MG63 (cell line): ENCODE results near the gene TRMT112. TPM values are rescaled to one million over a fixed set of nuclear protein-coding genes. Genes with fewer than 3 reads are reported as not detected.

Source experiments
- DNase-seq: peaks from one replicate; pipeline ENCODE4 v3.0.0-alpha.2; 2020
- H3K27me3 ChIP-seq: fragments of 250-450 bp; sonication (Bioruptor Pico); 2 replicates; pipeline ENCODE4 v1.5.1; 2020; ENCODE audit warnings: mild to moderate bottlenecking, moderate library complexity
- H3K36me3 ChIP-seq: fragments of 250-450 bp; sonication (Bioruptor Pico); 2 replicates; pipeline ENCODE4 v1.5.1; 2020; ENCODE audit warnings: mild to moderate bottlenecking, moderate library complexity
- H3K4me3 ChIP-seq: fragments of 250-450 bp; sonication (Bioruptor Pico); 2 replicates; pipeline ENCODE4 v1.5.1; 2020; ENCODE audit warnings: mild to moderate bottlenecking, moderate library complexity
- H3K9me3 ChIP-seq: fragments of 250-450 bp; sonication (Bioruptor Pico); 2 replicates; pipeline ENCODE4 v1.5.1; 2020; ENCODE audit warnings: mild to moderate bottlenecking, moderate library complexity
- total RNA-seq: library from RNA; depleted of rRNA; stranded (reverse); fragments of >200 nt; shearing (Covaris generic); gene quantifications from 2 replicates; pipeline ENCODE4 v1.2.3, GENCODE V29; 2014; ENCODE audit warnings: low replicate concordance; rRNA removed

The TRMT112 gene
- total RNA-seq: 356 and 508 TPM in 2 replicates

GRCh38 chr11:64317325-64317960, at the start of gene TRMT112:
TSS of gene TRMT112 (minus strand) at chr11:64317559. CDS start at chr11:64317526, 33 bp downstream.
- H3K9me3 ChIP-seq: no peaks in the 10 kb centered on the region
- peak; percentile 97 for DNase-seq
- H3K4me3 ChIP-seq: peak within 1 kb of the TSS; percentile 93
- no peaks in the 10 kb centered on the region for H3K27me3 ChIP-seq
- H3K36me3 ChIP-seq: peaks cover 37% of the 10 kb centered on the region

GRCh38 chr11:64366751-64367150, 49.4 kb upstream of the TRMT112 start:
- H3K27me3 ChIP-seq: no peaks in the 10 kb centered on the region
- H3K4me3 ChIP-seq: no peak overlapping the region
- peaks cover 41% of the 10 kb centered on the region for H3K36me3 ChIP-seq
- no peak for DNase-seq
- no peaks in the 10 kb centered on the region for H3K9me3 ChIP-seq

- no peak for DNase-seq
- peaks cover 55% of the 10 kb centered on the region for H3K36me3 ChIP-seq
- H3K4me3 ChIP-seq: no peak overlapping the region
Observed at GRCh38 chr11:64364911-64365310, 47.6 kb upstream of the TRMT112 start.

GRCh38 chr11:64364435-64364834, 47.1 kb upstream of the TRMT112 start:
- Histone ChIP-seq H3K27me3 (no peaks in the 10 kb centered on the region), H3K36me3 (peaks cover 55% of the 10 kb centered on the region)
- no peak for DNase-seq

More at GRCh38 chr11:64364911-64365310, 47.6 kb upstream of the TRMT112 start:
- Histone ChIP-seq H3K9me3 (no peaks in the 10 kb centered on the region), H3K27me3 (no peaks in the 10 kb centered on the region)

GRCh38 chr11:64362339-64362738, 45.0 kb upstream of the TRMT112 start:
- no peak for DNase-seq
- H3K4me3 ChIP-seq: no peak overlapping the region
- no peaks in the 10 kb centered on the region for H3K27me3 ChIP-seq
- H3K9me3 ChIP-seq: no peaks in the 10 kb centered on the region
- peaks cover 42% of the 10 kb centered on the region for H3K36me3 ChIP-seq

More at GRCh38 chr11:64364435-64364834, 47.1 kb upstream of the TRMT112 start:
- no peaks in the 10 kb centered on the region for H3K9me3 ChIP-seq
- no peak overlapping the region for H3K4me3 ChIP-seq

- H3K4me3 ChIP-seq: no peak overlapping the region
- no peaks in the 10 kb centered on the region for H3K27me3 ChIP-seq
- no peaks in the 10 kb centered on the region for H3K9me3 ChIP-seq
- H3K36me3 ChIP-seq: peaks cover 38% of the 10 kb centered on the region
- no peak for DNase-seq
Observed at GRCh38 chr11:64361659-64362058, 44.3 kb upstream of the TRMT112 start.

- H3K27me3 ChIP-seq: no peaks in the 10 kb centered on the region
- no peak overlapping the region for H3K4me3 ChIP-seq
- H3K9me3 ChIP-seq: no peaks in the 10 kb centered on the region
- H3K36me3 ChIP-seq: peaks cover 32% of the 10 kb centered on the region
- no peak for DNase-seq
Observed at GRCh38 chr11:64360448-64360921, 43.1 kb upstream of the TRMT112 start.

GRCh38 chr11:64359712-64360445, 42.5 kb upstream of the TRMT112 start:
- Histone ChIP-seq H3K4me3 (peak overlapping the region; percentile 88), H3K27me3 (no peaks in the 10 kb centered on the region), H3K36me3 (peaks cover 26% of the 10 kb centered on the region), H3K9me3 (no peaks in the 10 kb centered on the region)
- DNase-seq: no peak

GRCh38 chr11:64358907-64359711, 41.8 kb upstream of the TRMT112 start, which contains the start of gene RPS6KA4:
TSS of gene RPS6KA4 (plus strand) at chr11:64359162. CDS start at chr11:64359236, 74 bp downstream.
- Histone ChIP-seq H3K4me3 (peak within 1 kb of the TSS; percentile 88), H3K9me3 (no peaks in the 10 kb centered on the region), H3K36me3 (peaks cover 25% of the 10 kb centered on the region), H3K27me3 (no peaks in the 10 kb centered on the region)
- peak; percentile 74 for DNase-seq

GRCh38 chr11:64358536-64358906, 41.2 kb upstream of the TRMT112 start:
- no peaks in the 10 kb centered on the region for H3K27me3 ChIP-seq
- H3K4me3 ChIP-seq: peak overlapping the region; percentile 88
- no peaks in the 10 kb centered on the region for H3K9me3 ChIP-seq
- DNase-seq: no peak
- H3K36me3 ChIP-seq: peaks cover 23% of the 10 kb centered on the region

- H3K9me3 ChIP-seq: no peaks in the 10 kb centered on the region
- peak; percentile 54 for DNase-seq
- peak overlapping the region; percentile 88 for H3K4me3 ChIP-seq
- H3K27me3 ChIP-seq: no peaks in the 10 kb centered on the region
- H3K36me3 ChIP-seq: peaks cover 21% of the 10 kb centered on the region
Observed at GRCh38 chr11:64357904-64358535, 40.7 kb upstream of the TRMT112 start.

GRCh38 chr11:64357446-64357845, 40.1 kb upstream of the TRMT112 start:
- no peak for DNase-seq
- Histone ChIP-seq H3K9me3 (no peaks in the 10 kb centered on the region), H3K27me3 (no peaks in the 10 kb centered on the region), H3K4me3 (no peak overlapping the region), H3K36me3 (peaks cover 19% of the 10 kb centered on the region)

GRCh38 chr11:64356498-64357411, 39.4 kb upstream of the TRMT112 start:
- H3K9me3 ChIP-seq: no peaks in the 10 kb centered on the region
- peaks cover 14% of the 10 kb centered on the region for H3K36me3 ChIP-seq
- no peak overlapping the region for H3K4me3 ChIP-seq
- peak; percentile 53 for DNase-seq
- H3K27me3 ChIP-seq: no peaks in the 10 kb centered on the region

- Histone ChIP-seq H3K4me3 (peak overlapping the region; percentile 31), H3K9me3 (no peaks in the 10 kb centered on the region), H3K27me3 (no peaks in the 10 kb centered on the region), H3K36me3 (no peaks in the 10 kb centered on the region)
- DNase-seq: peak; percentile 89
Observed at GRCh38 chr11:64355078-64355940, 38.0 kb upstream of the TRMT112 start.
